Erythroblast (primary cell): ENCODE results near the gene CLDN22.

Experiments used
- GATA1 ChIP-seq: IDR thresholded peaks from 2 replicates; pipeline ENCODE4 v1.6.1; 2011; ENCODE audit warnings: low read depth, mild to moderate bottlenecking, control low read depth, low read length, moderate library complexity
- POLR2A ChIP-seq: IDR thresholded peaks from 2 replicates; pipeline ENCODE4 v1.6.1; 2011; ENCODE audit warnings: mild to moderate bottlenecking, low read length

- TF ChIP-seq POLR2A (no peak), GATA1 (no peak)
Measured at GRCh38 chr4:183324619-183325018, 4.5 kb upstream of the CLDN22 start.
